Ishikawa (cell line): ENCODE results near the gene MVK.
A peak's percentile ranks its signal among the peaks of the same experiment; 100 is the strongest.

Experiments
- CEBPB ChIP-seq: IDR thresholded peaks from 2 replicates; pipeline ENCODE4 v1.6.1; 2012
- CREB1 ChIP-seq: IDR thresholded peaks from 2 replicates; pipeline ENCODE4 v1.6.1; 2012; ENCODE audit warnings: low read depth
- EGR1 ChIP-seq: IDR thresholded peaks from 2 replicates; pipeline ENCODE4 v1.6.1; 2012
- EP300 ChIP-seq: IDR thresholded peaks from 2 replicates; pipeline ENCODE4 v1.6.1; 2012; ENCODE audit warnings: borderline replicate concordance
- FOXM1 ChIP-seq: IDR thresholded peaks from 2 replicates; pipeline ENCODE4 v1.6.1; 2012; ENCODE audit warnings: low read depth, borderline replicate concordance
- NFIC ChIP-seq: IDR thresholded peaks from 2 replicates; pipeline ENCODE4 v1.6.1; 2012
- RAD21 ChIP-seq: IDR thresholded peaks from 2 replicates; pipeline ENCODE4 v1.6.1; 2012; ENCODE audit warnings: low read depth
- TAF1 ChIP-seq: IDR thresholded peaks from 2 replicates; pipeline ENCODE4 v1.6.1; 2012; ENCODE audit warnings: low read depth, mild to moderate bottlenecking
- TCF12 ChIP-seq: IDR thresholded peaks from 2 replicates; pipeline ENCODE4 v1.6.1; 2012; ENCODE audit warnings: low read depth
- TEAD4 ChIP-seq: IDR thresholded peaks from 2 replicates; pipeline ENCODE4 v1.6.1; 2012
- YY1 ChIP-seq: IDR thresholded peaks from 2 replicates; pipeline ENCODE4 v1.6.1; 2012; ENCODE audit warnings: low read depth
- ZBTB7A ChIP-seq: IDR thresholded peaks from 2 replicates; pipeline ENCODE4 v1.6.1; 2012; ENCODE audit warnings: low read depth
- TF ChIP-seq, protein P1 (sequence below): IDR thresholded peaks from 2 replicates; pipeline ENCODE4 v1.6.1; 2012; ENCODE audit warnings: low read depth, mild to moderate bottlenecking
- TF ChIP-seq, protein P2 (sequence below): IDR thresholded peaks from 2 replicates; pipeline ENCODE4 v1.6.1; 2012
- TF ChIP-seq, protein P3 (sequence below): IDR thresholded peaks from 2 replicates; pipeline ENCODE4 v1.6.1; 2012

Gene MVK

DNA sequence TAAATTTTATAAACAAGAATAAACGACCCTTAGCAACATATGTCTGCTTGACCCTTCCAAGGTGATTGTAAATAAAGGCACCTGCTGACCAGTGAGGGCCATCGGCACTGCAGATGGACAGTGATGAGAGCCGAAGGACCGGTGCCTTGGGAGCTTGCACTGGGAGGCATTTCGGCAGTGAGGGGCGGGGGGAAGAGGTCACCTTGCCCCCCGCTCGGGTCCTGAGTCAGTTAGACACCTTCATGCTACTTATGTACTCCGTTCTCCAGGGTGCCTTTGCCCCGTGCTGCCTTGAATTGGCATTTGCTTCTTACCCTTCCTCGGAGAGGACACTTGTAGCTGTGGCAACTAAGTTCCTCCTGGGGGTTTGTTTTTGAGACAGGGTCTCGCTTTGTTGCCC lies 23.3 kb upstream of the MVK start:
- TF ChIP-seq, protein P1, sequence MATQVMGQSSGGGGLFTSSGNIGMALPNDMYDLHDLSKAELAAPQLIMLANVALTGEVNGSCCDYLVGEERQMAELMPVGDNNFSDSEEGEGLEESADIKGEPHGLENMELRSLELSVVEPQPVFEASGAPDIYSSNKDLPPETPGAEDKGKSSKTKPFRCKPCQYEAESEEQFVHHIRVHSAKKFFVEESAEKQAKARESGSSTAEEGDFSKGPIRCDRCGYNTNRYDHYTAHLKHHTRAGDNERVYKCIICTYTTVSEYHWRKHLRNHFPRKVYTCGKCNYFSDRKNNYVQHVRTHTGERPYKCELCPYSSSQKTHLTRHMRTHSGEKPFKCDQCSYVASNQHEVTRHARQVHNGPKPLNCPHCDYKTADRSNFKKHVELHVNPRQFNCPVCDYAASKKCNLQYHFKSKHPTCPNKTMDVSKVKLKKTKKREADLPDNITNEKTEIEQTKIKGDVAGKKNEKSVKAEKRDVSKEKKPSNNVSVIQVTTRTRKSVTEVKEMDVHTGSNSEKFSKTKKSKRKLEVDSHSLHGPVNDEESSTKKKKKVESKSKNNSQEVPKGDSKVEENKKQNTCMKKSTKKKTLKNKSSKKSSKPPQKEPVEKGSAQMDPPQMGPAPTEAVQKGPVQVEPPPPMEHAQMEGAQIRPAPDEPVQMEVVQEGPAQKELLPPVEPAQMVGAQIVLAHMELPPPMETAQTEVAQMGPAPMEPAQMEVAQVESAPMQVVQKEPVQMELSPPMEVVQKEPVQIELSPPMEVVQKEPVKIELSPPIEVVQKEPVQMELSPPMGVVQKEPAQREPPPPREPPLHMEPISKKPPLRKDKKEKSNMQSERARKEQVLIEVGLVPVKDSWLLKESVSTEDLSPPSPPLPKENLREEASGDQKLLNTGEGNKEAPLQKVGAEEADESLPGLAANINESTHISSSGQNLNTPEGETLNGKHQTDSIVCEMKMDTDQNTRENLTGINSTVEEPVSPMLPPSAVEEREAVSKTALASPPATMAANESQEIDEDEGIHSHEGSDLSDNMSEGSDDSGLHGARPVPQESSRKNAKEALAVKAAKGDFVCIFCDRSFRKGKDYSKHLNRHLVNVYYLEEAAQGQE, result no peak
- TF ChIP-seq TAF1 (no peak), FOXM1 (no peak), ZBTB7A (no peak), CEBPB (no peak), RAD21 (no peak), TCF12 (no peak), YY1 (no peak), CREB1 (no peak), EP300 (no peak), NFIC (no peak), EGR1 (no peak), TEAD4 (no peak)
- TF ChIP-seq, protein P2, sequence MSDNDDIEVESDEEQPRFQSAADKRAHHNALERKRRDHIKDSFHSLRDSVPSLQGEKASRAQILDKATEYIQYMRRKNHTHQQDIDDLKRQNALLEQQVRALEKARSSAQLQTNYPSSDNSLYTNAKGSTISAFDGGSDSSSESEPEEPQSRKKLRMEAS, result no peak
- TF ChIP-seq, protein P3, sequence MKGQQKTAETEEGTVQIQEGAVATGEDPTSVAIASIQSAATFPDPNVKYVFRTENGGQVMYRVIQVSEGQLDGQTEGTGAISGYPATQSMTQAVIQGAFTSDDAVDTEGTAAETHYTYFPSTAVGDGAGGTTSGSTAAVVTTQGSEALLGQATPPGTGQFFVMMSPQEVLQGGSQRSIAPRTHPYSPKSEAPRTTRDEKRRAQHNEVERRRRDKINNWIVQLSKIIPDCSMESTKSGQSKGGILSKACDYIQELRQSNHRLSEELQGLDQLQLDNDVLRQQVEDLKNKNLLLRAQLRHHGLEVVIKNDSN, result no peak

DNA sequence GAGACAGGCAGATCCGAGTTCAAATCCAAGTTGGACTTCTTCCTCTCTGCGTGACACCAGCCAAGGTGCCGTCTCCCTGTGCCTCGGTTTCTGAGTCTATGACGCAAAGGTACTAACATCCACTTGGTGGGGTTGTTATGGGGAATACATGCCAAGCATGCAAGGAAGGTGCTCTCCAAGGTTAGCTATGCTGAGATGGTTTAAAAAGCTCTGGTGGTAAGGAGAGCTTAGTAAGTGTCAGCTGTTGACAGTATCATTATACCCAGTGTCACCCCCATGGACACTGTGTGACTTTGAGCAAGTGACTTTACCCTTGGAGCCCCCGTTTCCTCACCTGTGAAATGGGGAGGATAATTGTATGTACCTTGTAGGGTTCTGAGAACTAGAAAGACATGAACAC lies 22.5 kb upstream of the MVK start:
- TF ChIP-seq NFIC, result no peak
- TF ChIP-seq ZBTB7A, result no peak
- TF ChIP-seq, protein P1, result peak; percentile 24; the same call in 1 of the 2 replicates
- TF ChIP-seq CEBPB, result no peak

DNA sequence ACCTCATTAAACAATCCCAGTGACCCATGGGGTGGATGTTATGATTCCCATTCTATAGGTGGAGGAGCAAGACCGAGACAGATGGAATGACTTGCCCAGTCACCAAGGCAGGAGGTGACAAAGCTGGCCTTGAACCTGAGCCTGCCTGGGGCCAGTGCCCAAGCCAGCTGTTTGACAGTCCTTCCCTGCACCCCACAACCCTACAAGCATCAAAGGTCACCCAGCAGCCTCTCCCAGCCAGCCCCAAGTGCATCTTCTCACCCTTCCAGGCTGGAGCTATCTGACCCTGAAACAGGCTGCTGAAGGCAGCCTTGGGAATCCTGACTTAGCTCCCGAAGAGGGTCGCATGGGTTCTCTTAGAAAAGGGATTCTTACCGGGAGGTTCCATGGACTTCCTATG lies 20.6 kb upstream of the MVK start:
- TF ChIP-seq, protein P2, result no peak
- no peak for TF ChIP-seq RAD21
- TF ChIP-seq EP300, result no peak
- no peak for TF ChIP-seq TAF1
- TF ChIP-seq CEBPB, result no peak
- TF ChIP-seq CREB1, result no peak
- TF ChIP-seq EGR1, result no peak
- TF ChIP-seq FOXM1, result no peak
- TF ChIP-seq, protein P1, result no peak
- TF ChIP-seq, protein P3, result no peak
- TF ChIP-seq ZBTB7A, result no peak
- no peak for TF ChIP-seq TCF12
- no peak for TF ChIP-seq TEAD4
- TF ChIP-seq YY1, result no peak
- no peak for TF ChIP-seq NFIC

DNA sequence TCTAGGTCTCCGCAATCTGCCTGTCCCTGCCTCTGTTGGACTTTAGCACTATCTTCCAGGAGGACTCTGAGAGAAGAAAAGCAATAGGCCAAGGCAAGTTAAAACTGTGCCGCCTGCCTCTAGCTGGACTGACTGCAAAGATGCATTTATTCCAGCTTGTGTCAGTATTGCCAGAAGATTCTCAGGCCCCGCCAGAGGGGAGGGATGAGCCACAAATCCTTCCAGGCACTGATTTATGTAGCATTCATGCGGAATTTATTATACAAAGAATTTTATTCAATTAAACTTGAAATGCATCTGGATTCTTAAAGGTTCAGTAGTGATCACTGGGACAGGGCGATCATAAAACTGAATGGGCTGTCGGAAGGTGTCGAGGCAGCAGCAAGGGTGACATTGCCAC lies 20.1 kb upstream of the MVK start:
- TF ChIP-seq, protein P1, result no peak
- TF ChIP-seq YY1 (no peak), ZBTB7A (no peak), TAF1 (no peak), EGR1 (no peak)
